H1 (cell line): Measurements from ENCODE around the gene TMEM131L. TPM values are rescaled to one million over a fixed set of nuclear protein-coding genes. Genes with fewer than 3 reads are reported as not detected.

Source experiments
- CTCF ChIA-PET: fragments of 300-600 bp; sonication (Branson Sonifier 250); formaldehyde crosslinking; loops from one replicate; lab custom pipeline; 2021; ENCODE audit not compliant: partially characterized antibody; lab: Charles Lee
- POLR2A ChIA-PET: fragments of 300-600 bp; sonication (Branson Sonifier 250); formaldehyde crosslinking; loops from one replicate; lab custom pipeline; 2021; ENCODE audit warnings: inconsistent platforms; ENCODE audit not compliant: partially characterized antibody; lab: Charles Lee
- DNase-seq, 2 experiments: peaks; one replicate each; pipeline versions ENCODE4 v3.0.0 to v3.0.0-alpha.2; 2010 to 2022; ENCODE audit warnings: low spot score in 2 of 2, low read depth in 1 of 2, mixed read lengths in 1 of 2
- FAIRE-seq: peaks from 2 replicates; lab custom pipeline; 2011; peaks lifted over from hg19 to GRCh38; lab: Jason Lieb, UNC
- H2AFZ ChIP-seq: 2 replicates; pipeline ENCODE4 v1.8.1; 2012; ENCODE audit warnings: low read length, inconsistent platforms
- H2AK5ac ChIP-seq: 2 replicates; pipeline ENCODE4 v1.6.1; 2013; ENCODE audit warnings: low read depth, low read length
- H2BK120ac ChIP-seq: replicated peaks from 2 replicates; pipeline ENCODE3; 2013; ENCODE audit warnings: low read depth, low read length, inconsistent platforms
- H2BK12ac ChIP-seq: 2 replicates; pipeline ENCODE4 v1.6.1; 2013; ENCODE audit warnings: low read depth, low read length
- H2BK15ac ChIP-seq: 2 replicates; pipeline ENCODE4 v1.6.1; 2013; ENCODE audit warnings: low read length
- H2BK20ac ChIP-seq: 2 replicates; pipeline ENCODE4 v1.6.1; 2013; ENCODE audit warnings: low read length
- H2BK5ac ChIP-seq: 2 replicates; pipeline ENCODE4 v1.6.1; 2013; ENCODE audit warnings: low read depth, low read length
- H3K14ac ChIP-seq: 2 replicates; pipeline ENCODE4 v1.6.1; 2013; ENCODE audit warnings: inconsistent platforms; ENCODE audit not compliant: insufficient read length
- H3K18ac ChIP-seq: 2 replicates; pipeline ENCODE4 v1.6.1; 2013; ENCODE audit warnings: low read length; ENCODE audit errors: extremely low read depth
- H3K23ac ChIP-seq: 2 replicates; pipeline ENCODE4 v1.6.1; 2013; ENCODE audit warnings: inconsistent platforms; ENCODE audit not compliant: insufficient read length
- H3K23me2 ChIP-seq: 2 replicates; pipeline ENCODE4 v1.6.1; 2013; ENCODE audit warnings: low read depth, low read length
- H3K27ac ChIP-seq: 2 replicates; pipeline ENCODE4 v1.6.1; 2011; ENCODE audit warnings: low read depth, low read length, inconsistent platforms
- H3K27me3 ChIP-seq, 4 experiments: replicated peaks in 1 of 4; 1 replicate in 1 of 4; 2 replicates in 3 of 4; pipeline versions ENCODE4 v1.6.1 to v1.8.1; 2011 to 2013; ENCODE audit warnings: low read length in 3 of 4, mild to moderate bottlenecking in 3 of 4, inconsistent platforms in 2 of 4, mixed read lengths in 2 of 4, moderate library complexity in 1 of 4; ENCODE audit not compliant: control insufficient read depth in 3 of 4, insufficient read depth in 3 of 4; ENCODE audit errors: extremely low read depth in 1 of 4
- H3K36me3 ChIP-seq, 4 experiments: 2 replicates each; pipeline versions ENCODE4 v1.6.1 to v1.8.1; 2011 to 2013; ENCODE audit warnings: mild to moderate bottlenecking in 4 of 4, low read length in 3 of 4, moderate library complexity in 2 of 4, control low read depth in 1 of 4, inconsistent platforms in 1 of 4; ENCODE audit not compliant: insufficient read depth in 4 of 4, control insufficient read depth in 2 of 4
- H3K4ac ChIP-seq: replicated peaks from 2 replicates; pipeline ENCODE3; 2013; ENCODE audit warnings: low read length, low read depth, mixed read lengths, inconsistent platforms; ENCODE audit not compliant: insufficient read length
- H3K4me1 ChIP-seq, 4 experiments: replicated peaks in 1 of 4; 1 replicate in 1 of 4; 2 replicates in 3 of 4; pipeline versions ENCODE4 v1.6.1 to v1.8.1; 2011 to 2013; ENCODE audit warnings: low read length in 3 of 4, inconsistent platforms in 2 of 4, mixed read lengths in 1 of 4; ENCODE audit not compliant: insufficient read depth in 4 of 4, control insufficient read depth in 3 of 4
- H3K4me2 ChIP-seq, 2 experiments: 2 replicates each; pipeline versions ENCODE4 v1.6.1 to v1.8.1; 2011 to 2013; ENCODE audit warnings: low read depth in 2 of 2, low read length in 2 of 2, control low read depth in 1 of 2, inconsistent platforms in 1 of 2, mild to moderate bottlenecking in 1 of 2; ENCODE audit not compliant: insufficient read depth in 1 of 2
- H3K4me3 ChIP-seq, 4 experiments: fragments of 200-600, 300-600 bp in 1 of 4; sonication (generic), shearing (Covaris generic), sonication (Bioruptor Twin) in 1 of 4; 2 replicates each; pipeline versions ENCODE4 v1.5.1 to v1.8.1; 2011 to 2016; ENCODE audit warnings: low read length in 4 of 4, low read depth in 3 of 4, control low read depth in 2 of 4, inconsistent platforms in 2 of 4, mild to moderate bottlenecking in 2 of 4, mixed read lengths in 1 of 4, moderate library complexity in 1 of 4; ENCODE audit not compliant: insufficient read depth in 2 of 4; ENCODE audit errors: extremely low read depth in 1 of 4
- H3K56ac ChIP-seq: replicated peaks from 2 replicates; pipeline ENCODE3; 2013; ENCODE audit warnings: low read depth, mild to moderate bottlenecking, mixed read lengths, low read length, inconsistent platforms; ENCODE audit not compliant: insufficient read length
- H3K79me1 ChIP-seq: 2 replicates; pipeline ENCODE4 v1.6.1; 2013; ENCODE audit warnings: low read depth, low read length, control low read depth
- H3K79me2 ChIP-seq, 2 experiments: 2 replicates each; pipeline versions ENCODE4 v1.6.1 to v1.8.1; 2012 to 2013; ENCODE audit warnings: low read length in 2 of 2, mild to moderate bottlenecking in 2 of 2, inconsistent platforms in 1 of 2; ENCODE audit not compliant: insufficient read depth in 2 of 2, control insufficient read depth in 1 of 2
- H3K9ac ChIP-seq, 4 experiments: replicated peaks in 1 of 4; 1 replicate in 1 of 4; 2 replicates in 3 of 4; pipeline versions ENCODE4 v1.6.1 to v1.8.1; 2011 to 2013; ENCODE audit warnings: low read depth in 3 of 4, low read length in 3 of 4, control low read depth in 2 of 4, mild to moderate bottlenecking in 2 of 4, moderate library complexity in 2 of 4, inconsistent platforms in 1 of 4; ENCODE audit errors: extremely low read depth in 1 of 4
- H3K9me3 ChIP-seq, 2 experiments: 2 replicates each; pipeline versions ENCODE4 v1.6.1 to v1.8.1; 2012 to 2013; ENCODE audit warnings: mild to moderate bottlenecking in 2 of 2, moderate library complexity in 2 of 2, control low read depth in 1 of 2, inconsistent platforms in 1 of 2, low read depth in 1 of 2, low read length in 1 of 2, mixed read lengths in 1 of 2; ENCODE audit not compliant: insufficient read depth in 2 of 2
- H4K20me1 ChIP-seq, 2 experiments: replicated peaks in 1 of 2; 2 replicates each; pipeline versions ENCODE3 to v1.8.1; 2011 to 2013; ENCODE audit warnings: inconsistent platforms in 2 of 2, low read length in 2 of 2, mild to moderate bottlenecking in 1 of 2; ENCODE audit not compliant: insufficient read depth in 2 of 2, control insufficient read depth in 1 of 2
- H4K5ac ChIP-seq: 2 replicates; pipeline ENCODE4 v1.6.1; 2013; ENCODE audit warnings: low read length, low read depth, mixed read lengths, inconsistent platforms; ENCODE audit not compliant: insufficient read length
- H4K8ac ChIP-seq: 2 replicates; pipeline ENCODE4 v1.8.0; 2013; ENCODE audit warnings: mild to moderate bottlenecking, moderate library complexity, low read length, inconsistent platforms; ENCODE audit not compliant: insufficient read depth; ENCODE audit errors: extremely low read depth
- H4K91ac ChIP-seq: replicated peaks from 2 replicates; pipeline ENCODE3; 2013; ENCODE audit warnings: low read length, mixed read lengths, inconsistent platforms; ENCODE audit not compliant: insufficient read length
- BCL11A ChIP-seq, 2 experiments: IDR thresholded peaks; one replicate each; pipeline ENCODE4 v1.6.1; 2011; ENCODE audit warnings: low read depth in 2 of 2, low read length in 2 of 2, mild to moderate bottlenecking in 2 of 2
- EP300 ChIP-seq, 2 experiments: IDR thresholded peaks; 1 replicate in 1 of 2; 2 replicates in 1 of 2; pipeline ENCODE4 v1.6.1; 2011 to 2012; ENCODE audit warnings: low read depth in 2 of 2, low read length in 2 of 2, mild to moderate bottlenecking in 2 of 2, borderline replicate concordance in 1 of 2, inconsistent platforms in 1 of 2, moderate library complexity in 1 of 2
- NRF1 ChIP-seq: IDR thresholded peaks from 2 replicates; pipeline ENCODE4 v1.6.1; 2011; ENCODE audit warnings: mild to moderate bottlenecking, low read depth, low read length, improper control_type of control experiment
- SIX5 ChIP-seq: IDR thresholded peaks from 2 replicates; pipeline ENCODE4 v1.6.1; 2011; ENCODE audit warnings: mild to moderate bottlenecking, low read depth, low read length
- SP1 ChIP-seq: IDR thresholded peaks from 2 replicates; pipeline ENCODE4 v1.6.1; 2011; ENCODE audit warnings: low read depth, low read length
- TCF12 ChIP-seq: IDR thresholded peaks from 2 replicates; pipeline ENCODE4 v1.6.1; 2011; ENCODE audit warnings: low read depth, mild to moderate bottlenecking, low read length
- ZNF274 ChIP-seq: IDR thresholded peaks from 2 replicates; pipeline ENCODE4 v1.7.0; 2012; ENCODE audit warnings: low read length, borderline replicate concordance; ENCODE audit errors: extremely low read depth
- WGBS, 2 experiments: shearing (Covaris generic) in 1 of 2; methylation state at CpG; one replicate each; pipeline versions ENCODE4 v1.1.6 to v1.1.7; 2013 to 2015; ENCODE audit warnings: low lambda C conversion rate in 2 of 2, mixed read lengths in 2 of 2, inconsistent platforms in 1 of 2, low coverage in 1 of 2, missing lambda C conversion rate in 1 of 2; ENCODE audit not compliant: insufficient replicate concordance in 2 of 2, insufficient coverage in 1 of 2, insufficient read length in 1 of 2; ENCODE audit errors: extremely low coverage in 1 of 2, missing lambda C conversion rate in 1 of 2; 5-methylcytosine and 5-hydroxymethylcytosine counted together
- polyA plus RNA-seq, 7 experiments: library from polyadenylated mRNA; depleted of rRNA in 3 of 7; stranded (reverse) in 5 of 7; unstranded in 2 of 7; fragments of >200 nt in 5 of 7; fragments of 200-250 nt in 2 of 7; gene quantifications; 1 replicate in 5 of 7; 2 replicates in 1 of 7; 4 replicates in 1 of 7; pipeline versions ENCODE4 v1.2.1 to v1.2.3, GENCODE V29; 2011 to 2013; ENCODE audit warnings: missing spikeins in 2 of 7, mixed read lengths in 2 of 7
- total RNA-seq: library from RNA; stranded (reverse); fragmentation: NEBNext Ultra II Directional; extraction: Animal tissue kit (Norgen Biotek cat#: 25700); gene quantifications from 2 replicates; pipeline ENCODE4 v1.2.1, GENCODE V29; 2021
- TF ChIP-seq, protein P1 (sequence below): IDR thresholded peaks from 2 replicates; pipeline ENCODE4 v1.6.1; 2012; ENCODE audit warnings: inconsistent platforms

The TMEM131L gene
- total and polyA plus RNA-seq, 2 of the 8 experiments (the other 6 are each of a cell fraction or from before 2014, with no cell fraction given): 14.3 to 26.1 TPM

DNA sequence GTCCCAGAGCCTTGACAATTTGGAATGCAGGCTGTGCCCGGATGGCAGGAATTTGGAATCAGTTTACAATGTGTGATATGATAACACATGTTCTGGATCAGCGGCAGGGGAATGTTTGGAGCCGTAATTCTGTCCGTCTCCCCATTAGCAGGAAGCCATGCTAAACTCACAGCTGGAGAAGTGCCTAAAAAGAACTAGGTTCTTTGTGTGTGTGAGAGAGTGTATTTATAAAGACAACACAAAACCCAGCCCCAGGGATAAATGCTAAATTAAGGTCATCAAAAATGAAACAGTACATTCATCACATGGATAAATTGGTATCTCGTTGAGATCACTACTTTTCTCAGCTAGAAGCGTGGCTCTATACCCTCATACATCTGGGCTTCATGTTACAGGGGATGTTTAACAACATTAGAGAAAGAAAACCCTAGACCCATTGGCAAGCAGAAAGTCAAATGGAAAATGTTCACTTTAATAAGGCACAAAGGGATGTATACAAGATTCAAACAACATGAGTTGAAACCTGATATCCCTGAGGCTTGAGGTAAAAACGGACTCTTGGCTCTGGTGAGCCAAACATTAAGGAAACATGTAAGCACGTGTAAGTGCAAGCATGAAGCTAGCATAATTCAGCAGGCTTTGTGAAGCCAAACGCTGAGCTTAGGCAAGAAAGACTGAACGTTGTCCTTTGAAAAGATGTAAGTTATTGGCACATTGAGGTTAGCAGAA, 18.0 kb upstream of the TMEM131L start:
- peak overlapping the region; percentile 49; the same call in 1 of the 2 replicates for H2AFZ ChIP-seq
- no peak overlapping the region for H3K18ac ChIP-seq
- H3K4me2 ChIP-seq: no peak overlapping the region
- POLR2A ChIA-PET: interaction anchor here (1.7 kb wide), 1 partner anchor 18 kb away, joined by 8 read pairs; the partner anchor contains the start of gene TMEM131L
- no peak overlapping the region for H4K5ac ChIP-seq
- no peaks in the 10 kb centered on the region for H3K9me3 ChIP-seq
- no peak overlapping the region for H3K56ac ChIP-seq
- no peak overlapping the region for H2BK15ac ChIP-seq
- FAIRE-seq: no peak
- no peak overlapping the region for H3K23ac ChIP-seq
- CTCF ChIA-PET: interaction anchor here (0.6 to 1.4 kb wide), 6 partner anchors 14 to 316 kb away, joined by 3 read pairs; no protein-coding TSS in a partner anchor
- H3K27ac ChIP-seq: no peak overlapping the region
- no peak overlapping the region for H2BK5ac ChIP-seq
- peaks cover 2 to 11% (median 7%) of the 10 kb centered on the region in 4 experiments; a peak in 5 of 7 replicates for H3K4me1 ChIP-seq
- no peak overlapping the region for H4K8ac ChIP-seq
- no peak overlapping the region for H3K4me3 ChIP-seq
- H3K36me3 ChIP-seq: no peaks in the 10 kb centered on the region
- H4K20me1 ChIP-seq: no peaks in the 10 kb centered on the region
- no peak for TF ChIP-seq TCF12
- no peak for TF ChIP-seq ZNF274
- TF ChIP-seq BCL11A (IDR thresholded peaks at IDR 0.05; ENCODE audit: low read depth in 2 of 2, low read length in 2 of 2): no peak
- no peak for TF ChIP-seq SIX5
- no peak for TF ChIP-seq EP300 (IDR thresholded peaks at IDR 0.05; ENCODE audit: borderline replicate concordance in 1 of 2, low read depth in 2 of 2, low read length in 2 of 2)
- no peak for TF ChIP-seq NRF1
- TF ChIP-seq, protein P1, sequence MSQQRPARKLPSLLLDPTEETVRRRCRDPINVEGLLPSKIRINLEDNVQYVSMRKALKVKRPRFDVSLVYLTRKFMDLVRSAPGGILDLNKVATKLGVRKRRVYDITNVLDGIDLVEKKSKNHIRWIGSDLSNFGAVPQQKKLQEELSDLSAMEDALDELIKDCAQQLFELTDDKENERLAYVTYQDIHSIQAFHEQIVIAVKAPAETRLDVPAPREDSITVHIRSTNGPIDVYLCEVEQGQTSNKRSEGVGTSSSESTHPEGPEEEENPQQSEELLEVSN: no peak
- no peak for TF ChIP-seq SP1
- TF ChIP-seq, all 59 proteins: peak for 0
- Histone ChIP-seq H3K9ac (0 out of 7 replicates have a peak overlapping the region, but pooled peaks of 1 of the 4 experiments have one; percentile 32), H3K23me2 (0 out of 2 replicates have a peak, but pooled peaks cover 3% of the 10 kb centered on the region), H2AK5ac (no peak overlapping the region), H2BK12ac (no peak overlapping the region), H2BK120ac (no peak overlapping the region), H3K14ac (no peak overlapping the region), H3K79me2 (no peaks in the 10 kb centered on the region), H3K27me3 (no peaks in the 10 kb centered on the region; a peak in 1 of 7 replicates), H3K4ac (no peak overlapping the region), H3K79me1 (no peaks in the 10 kb centered on the region), H4K91ac (no peak overlapping the region), H2BK20ac (no peak overlapping the region)
- WGBS, 2 experiments: 89% methylated on average over 10 of the region's 10 CpGs; no CpG with 5 or more reads in 1 of the 2 experiments
- DNase-seq: no peak
